ENCODE results near the gene LEP.

DNA sequence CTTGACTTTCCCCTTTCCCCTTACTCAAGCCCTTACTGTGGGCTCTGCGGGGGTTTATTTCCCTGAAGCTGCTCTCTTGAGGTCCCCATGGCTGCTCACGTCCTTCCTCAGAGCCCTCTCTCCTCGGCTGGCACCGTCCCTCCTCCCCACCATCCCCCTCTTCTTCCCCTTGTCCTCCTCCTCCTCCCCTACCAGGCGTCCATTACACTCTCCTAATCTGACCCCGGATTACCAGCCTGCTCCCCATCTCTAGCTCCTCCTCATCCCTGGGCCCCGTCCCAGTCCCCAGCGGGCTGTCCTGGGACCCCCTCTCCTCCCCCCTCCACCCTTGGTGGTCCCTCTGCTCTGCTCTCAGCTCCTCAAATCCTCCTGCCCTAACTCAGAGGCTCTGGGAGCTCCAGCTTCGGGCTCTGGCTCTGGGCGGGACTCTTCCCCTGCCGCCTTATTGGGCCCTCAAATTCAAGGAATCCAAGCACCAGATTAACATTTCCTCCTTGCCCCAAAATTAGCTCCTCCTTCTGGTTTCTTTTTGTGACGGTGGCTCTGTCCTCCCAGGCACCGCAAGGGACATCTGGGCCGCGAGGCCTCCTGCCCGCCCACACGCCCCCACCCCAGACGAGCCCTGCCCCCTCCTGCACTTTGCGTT is 48.5 kb upstream of the LEP start:
- TF ChIP-seq, protein P1, sequence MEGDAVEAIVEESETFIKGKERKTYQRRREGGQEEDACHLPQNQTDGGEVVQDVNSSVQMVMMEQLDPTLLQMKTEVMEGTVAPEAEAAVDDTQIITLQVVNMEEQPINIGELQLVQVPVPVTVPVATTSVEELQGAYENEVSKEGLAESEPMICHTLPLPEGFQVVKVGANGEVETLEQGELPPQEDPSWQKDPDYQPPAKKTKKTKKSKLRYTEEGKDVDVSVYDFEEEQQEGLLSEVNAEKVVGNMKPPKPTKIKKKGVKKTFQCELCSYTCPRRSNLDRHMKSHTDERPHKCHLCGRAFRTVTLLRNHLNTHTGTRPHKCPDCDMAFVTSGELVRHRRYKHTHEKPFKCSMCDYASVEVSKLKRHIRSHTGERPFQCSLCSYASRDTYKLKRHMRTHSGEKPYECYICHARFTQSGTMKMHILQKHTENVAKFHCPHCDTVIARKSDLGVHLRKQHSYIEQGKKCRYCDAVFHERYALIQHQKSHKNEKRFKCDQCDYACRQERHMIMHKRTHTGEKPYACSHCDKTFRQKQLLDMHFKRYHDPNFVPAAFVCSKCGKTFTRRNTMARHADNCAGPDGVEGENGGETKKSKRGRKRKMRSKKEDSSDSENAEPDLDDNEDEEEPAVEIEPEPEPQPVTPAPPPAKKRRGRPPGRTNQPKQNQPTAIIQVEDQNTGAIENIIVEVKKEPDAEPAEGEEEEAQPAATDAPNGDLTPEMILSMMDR (IDR thresholded peaks at IDR 0.05): no peak
- no peak for TF ChIP-seq POLR2A (IDR thresholded peaks at IDR 0.05)

Data from uterus (tissue), 2 donors.